ENCODE results near the gene GRIA4.

The GRIA4 gene

DNA sequence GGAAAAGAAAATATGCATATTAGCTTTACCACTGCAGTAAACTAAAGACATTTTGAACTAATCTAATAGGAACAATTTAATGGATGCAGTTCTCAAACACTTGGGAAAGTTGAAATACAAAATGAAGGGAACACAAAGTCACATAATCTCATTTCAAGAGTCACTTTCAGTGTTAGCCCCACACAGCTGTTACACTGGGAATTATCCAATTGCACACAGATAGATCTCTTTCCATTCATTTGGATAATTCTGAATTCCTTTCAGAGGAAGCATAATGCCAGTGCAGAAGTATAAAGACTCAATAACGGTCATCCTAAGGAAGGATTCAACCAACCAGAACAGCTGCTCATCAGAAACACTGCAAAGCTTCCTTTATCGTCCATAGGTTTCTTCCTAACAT, 173.3 kb downstream of the GRIA4 start:
- no peak for TF ChIP-seq SIN3A (IDR thresholded peaks at IDR 0.05; ENCODE audit: borderline replicate concordance, insufficient read depth, low read length)
- TF ChIP-seq, protein P1, sequence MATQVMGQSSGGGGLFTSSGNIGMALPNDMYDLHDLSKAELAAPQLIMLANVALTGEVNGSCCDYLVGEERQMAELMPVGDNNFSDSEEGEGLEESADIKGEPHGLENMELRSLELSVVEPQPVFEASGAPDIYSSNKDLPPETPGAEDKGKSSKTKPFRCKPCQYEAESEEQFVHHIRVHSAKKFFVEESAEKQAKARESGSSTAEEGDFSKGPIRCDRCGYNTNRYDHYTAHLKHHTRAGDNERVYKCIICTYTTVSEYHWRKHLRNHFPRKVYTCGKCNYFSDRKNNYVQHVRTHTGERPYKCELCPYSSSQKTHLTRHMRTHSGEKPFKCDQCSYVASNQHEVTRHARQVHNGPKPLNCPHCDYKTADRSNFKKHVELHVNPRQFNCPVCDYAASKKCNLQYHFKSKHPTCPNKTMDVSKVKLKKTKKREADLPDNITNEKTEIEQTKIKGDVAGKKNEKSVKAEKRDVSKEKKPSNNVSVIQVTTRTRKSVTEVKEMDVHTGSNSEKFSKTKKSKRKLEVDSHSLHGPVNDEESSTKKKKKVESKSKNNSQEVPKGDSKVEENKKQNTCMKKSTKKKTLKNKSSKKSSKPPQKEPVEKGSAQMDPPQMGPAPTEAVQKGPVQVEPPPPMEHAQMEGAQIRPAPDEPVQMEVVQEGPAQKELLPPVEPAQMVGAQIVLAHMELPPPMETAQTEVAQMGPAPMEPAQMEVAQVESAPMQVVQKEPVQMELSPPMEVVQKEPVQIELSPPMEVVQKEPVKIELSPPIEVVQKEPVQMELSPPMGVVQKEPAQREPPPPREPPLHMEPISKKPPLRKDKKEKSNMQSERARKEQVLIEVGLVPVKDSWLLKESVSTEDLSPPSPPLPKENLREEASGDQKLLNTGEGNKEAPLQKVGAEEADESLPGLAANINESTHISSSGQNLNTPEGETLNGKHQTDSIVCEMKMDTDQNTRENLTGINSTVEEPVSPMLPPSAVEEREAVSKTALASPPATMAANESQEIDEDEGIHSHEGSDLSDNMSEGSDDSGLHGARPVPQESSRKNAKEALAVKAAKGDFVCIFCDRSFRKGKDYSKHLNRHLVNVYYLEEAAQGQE (IDR thresholded peaks at IDR 0.05; ENCODE audit: insufficient read depth in 1 of 2, low read depth in 2 of 2, low read length in 2 of 2), result no peak
- TF ChIP-seq FOXP2 (optimal IDR thresholded peaks at IDR 0.05; ENCODE audit: borderline replicate concordance, extremely low read depth, extremely low read length, insufficient read depth), result no peak
- no peak for TF ChIP-seq TAF1 (IDR thresholded peaks at IDR 0.05; ENCODE audit: borderline replicate concordance, insufficient read depth, low read length)
- no peak for TF ChIP-seq POLR2AphosphoS5 (IDR thresholded peaks at IDR 0.05; ENCODE audit: low read depth, low read length)

DNA sequence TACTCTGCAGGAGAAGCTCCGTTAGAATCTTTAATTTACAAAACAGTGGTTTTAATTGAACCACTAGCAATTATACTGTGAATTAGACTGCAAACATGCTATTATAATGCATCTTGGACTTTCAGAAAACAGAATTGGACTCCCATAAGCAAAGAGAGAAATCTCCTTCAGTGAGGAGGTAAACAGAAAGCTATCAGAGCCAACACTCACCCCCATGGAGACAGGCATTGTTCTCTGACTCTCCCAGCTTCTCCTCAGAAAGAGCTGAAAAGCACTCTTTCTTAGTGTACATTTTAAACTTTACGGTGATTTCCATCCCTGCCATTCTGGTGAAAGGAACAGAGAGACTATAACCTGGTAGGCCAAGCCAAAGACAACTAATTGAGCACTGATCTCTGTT, 176.9 kb downstream of the GRIA4 start:
- TF ChIP-seq POLR2AphosphoS5 (IDR thresholded peaks at IDR 0.05; ENCODE audit: low read depth, low read length), result no peak
- TF ChIP-seq, protein P1 (IDR thresholded peaks at IDR 0.05; ENCODE audit: insufficient read depth in 1 of 2, low read depth in 2 of 2, low read length in 2 of 2), result no peak
- TF ChIP-seq SIN3A (IDR thresholded peaks at IDR 0.05; ENCODE audit: borderline replicate concordance, insufficient read depth, low read length), result no peak
- TF ChIP-seq TAF1 (IDR thresholded peaks at IDR 0.05; ENCODE audit: borderline replicate concordance, insufficient read depth, low read length), result no peak
- no peak for TF ChIP-seq FOXP2 (optimal IDR thresholded peaks at IDR 0.05; ENCODE audit: borderline replicate concordance, extremely low read depth, extremely low read length, insufficient read depth)

DNA sequence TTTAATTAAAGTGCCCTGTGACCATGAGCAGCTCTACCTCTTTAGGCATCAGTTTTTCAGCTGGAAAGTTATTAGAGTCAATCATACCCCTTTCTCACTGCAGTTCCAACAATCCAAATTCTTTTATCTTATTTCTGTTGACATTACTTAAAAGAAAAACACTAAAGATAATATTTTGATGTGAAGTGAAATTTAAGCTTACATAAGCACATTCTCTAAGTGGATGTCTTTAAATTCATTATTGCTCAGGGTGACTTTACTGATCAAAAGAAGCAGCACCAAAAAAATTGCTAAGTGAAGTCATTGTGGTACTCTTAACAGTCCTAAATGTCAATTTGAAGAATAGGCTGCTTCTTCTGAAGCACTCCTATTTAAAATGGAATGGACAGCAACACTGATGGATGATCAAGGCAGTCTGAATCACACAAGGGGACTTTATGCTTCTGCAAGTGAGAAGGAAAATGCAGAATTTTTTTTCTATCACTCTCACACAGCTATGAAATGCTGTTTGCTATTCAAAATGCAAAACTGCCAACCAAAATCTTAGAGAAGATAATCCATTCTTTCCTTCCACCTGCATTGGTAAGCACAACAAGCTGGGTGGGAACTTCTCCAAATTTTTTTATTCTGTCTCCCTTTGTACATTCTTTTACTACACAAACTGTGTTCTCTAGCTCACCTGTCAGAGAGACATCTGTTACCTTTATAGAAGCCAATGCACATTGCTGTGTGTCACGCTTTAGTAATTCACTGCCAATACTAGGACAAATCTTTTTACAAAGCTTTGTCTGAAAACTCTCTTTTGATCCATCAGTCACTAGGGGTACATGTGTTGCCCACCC, 179.9 kb downstream of the GRIA4 start:
- TF ChIP-seq FOXP2 (optimal IDR thresholded peaks at IDR 0.05; ENCODE audit: borderline replicate concordance, extremely low read depth, extremely low read length, insufficient read depth) (no peak), SIN3A (IDR thresholded peaks at IDR 0.05; ENCODE audit: borderline replicate concordance, insufficient read depth, low read length) (no peak), TAF1 (IDR thresholded peaks at IDR 0.05; ENCODE audit: borderline replicate concordance, insufficient read depth, low read length) (no peak), POLR2AphosphoS5 (IDR thresholded peaks at IDR 0.05; ENCODE audit: low read depth, low read length) (no peak)
- TF ChIP-seq, protein P1 (IDR thresholded peaks at IDR 0.05; ENCODE audit: insufficient read depth in 1 of 2, low read depth in 2 of 2, low read length in 2 of 2), result no peak

DNA sequence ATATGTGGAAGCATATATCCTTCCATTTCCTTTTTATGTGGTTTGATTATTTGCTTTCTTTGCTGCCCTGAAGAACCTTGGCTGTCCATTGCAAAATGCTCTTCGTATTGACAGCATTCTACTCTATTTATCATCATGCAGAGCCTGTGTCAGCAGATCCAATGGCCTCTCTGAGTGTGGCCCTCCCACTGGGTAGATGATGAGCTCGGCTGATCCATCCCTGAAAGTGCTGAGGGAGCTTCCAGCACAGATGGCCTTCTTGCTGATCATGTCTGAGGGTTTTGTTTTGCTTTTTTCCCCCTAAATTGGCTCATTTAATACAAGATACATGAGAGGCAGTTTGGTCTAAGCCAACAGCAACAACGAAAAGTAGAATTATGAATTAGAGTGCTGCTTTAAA, 181.0 kb downstream of the GRIA4 start:
- TF ChIP-seq POLR2AphosphoS5 (IDR thresholded peaks at IDR 0.05; ENCODE audit: low read depth, low read length) (no peak), FOXP2 (optimal IDR thresholded peaks at IDR 0.05; ENCODE audit: borderline replicate concordance, extremely low read depth, extremely low read length, insufficient read depth) (no peak), TAF1 (IDR thresholded peaks at IDR 0.05; ENCODE audit: borderline replicate concordance, insufficient read depth, low read length) (no peak), SIN3A (IDR thresholded peaks at IDR 0.05; ENCODE audit: borderline replicate concordance, insufficient read depth, low read length) (no peak)
- TF ChIP-seq, protein P1 (IDR thresholded peaks at IDR 0.05; ENCODE audit: insufficient read depth in 1 of 2, low read depth in 2 of 2, low read length in 2 of 2), result no peak

Measured in PFSK-1 (cell line).